IPS-NIHi11 (cell line): Measurements from ENCODE around the gene TGFBR3.
A peak's percentile ranks its signal among the peaks of the same experiment; 100 is the strongest.
"Not testable (repeated sequence)": the region's sequence is repeated elsewhere in the genome, so short reads cannot be mapped to it uniquely, and the experiment has no call there.

Source experiments
- DNase-seq: peaks from one replicate; pipeline ENCODE4 v3.0.0; 2012; ENCODE audit warnings: mixed read lengths, low spot score

TGFBR3 gene

DNA sequence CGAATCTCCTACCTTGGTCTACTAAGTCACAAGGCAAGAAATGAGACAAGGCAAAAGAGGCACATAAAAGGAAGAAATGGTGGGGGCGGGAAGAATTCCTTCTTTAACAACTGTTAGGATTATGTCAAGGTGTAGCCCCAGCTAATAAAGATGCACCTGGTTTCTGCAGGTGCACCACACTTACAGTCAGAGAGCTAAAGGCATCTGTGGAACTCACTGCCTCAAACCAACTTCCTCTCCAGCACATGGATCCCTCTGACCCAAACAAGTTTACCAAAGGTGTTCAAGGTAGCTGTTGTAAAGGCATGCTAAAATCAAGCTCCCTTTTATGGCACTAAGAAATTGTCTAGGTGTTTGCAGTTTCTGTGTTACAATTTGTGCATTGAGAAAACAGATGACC lies 38.1 kb downstream of the TGFBR3 start:
- no peak for DNase-seq

- DNase-seq = no peak
Measured at GRCh38 chr1:91846639-91847013, 39.3 kb downstream of the TGFBR3 start.

- DNase-seq = peak; percentile 39
Measured at GRCh38 chr1:91846007-91846638, 39.8 kb downstream of the TGFBR3 start.

DNA sequence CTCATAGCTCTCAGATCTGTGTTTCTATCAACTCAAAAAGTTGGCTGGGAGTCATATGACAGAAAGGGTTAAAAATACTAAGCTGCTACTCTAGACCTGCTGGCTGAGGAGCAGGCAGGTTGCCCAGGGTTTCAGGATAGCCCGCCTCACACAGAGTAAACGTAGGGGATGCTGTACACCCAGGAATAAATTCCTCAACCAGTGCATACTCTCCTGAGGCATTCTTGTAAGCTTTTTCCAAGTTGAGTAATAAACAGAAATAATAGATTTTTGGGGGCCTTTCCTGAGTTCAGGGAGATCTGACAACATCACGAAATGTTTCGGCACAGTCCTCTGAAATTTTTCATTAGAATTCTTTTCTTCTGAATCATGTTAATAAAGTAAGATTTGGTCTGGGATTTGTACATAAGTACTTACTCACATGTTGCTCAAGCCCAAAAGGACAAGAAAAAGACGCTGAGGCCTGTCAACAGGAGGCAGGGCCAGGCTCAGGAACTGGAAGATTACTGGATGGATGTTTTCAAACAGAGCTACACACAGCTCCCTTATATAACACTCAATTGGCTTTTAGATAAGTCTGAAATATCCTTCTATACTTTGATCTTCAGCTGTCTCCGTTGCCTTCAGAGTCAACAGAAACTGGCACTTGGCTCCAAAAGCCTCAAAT lies 41.0 kb downstream of the TGFBR3 start:
- no peak for DNase-seq

GRCh38 chr1:91843843-91844242 lies 42.1 kb downstream of the TGFBR3 start:
- DNase-seq = no peak

DNA sequence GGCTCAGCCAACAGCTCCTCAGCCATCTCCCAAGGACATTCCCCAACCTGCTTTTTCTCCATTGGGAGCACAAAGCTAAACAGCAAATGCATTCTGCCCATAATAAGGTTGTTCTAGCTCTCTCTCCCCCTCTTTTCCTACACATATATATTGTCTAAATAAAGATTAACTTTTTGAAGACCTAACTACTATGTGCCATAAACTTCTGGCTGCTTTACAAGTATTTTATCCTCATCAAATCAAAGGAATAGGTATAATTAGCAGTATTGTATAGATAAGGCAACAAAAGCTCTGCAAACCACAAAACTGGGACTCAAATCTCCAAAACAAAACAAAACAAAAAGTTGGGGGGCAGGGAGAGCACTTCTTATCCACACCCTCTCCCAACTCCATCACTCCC lies 43.4 kb downstream of the TGFBR3 start:
- DNase-seq = no peak

DNA sequence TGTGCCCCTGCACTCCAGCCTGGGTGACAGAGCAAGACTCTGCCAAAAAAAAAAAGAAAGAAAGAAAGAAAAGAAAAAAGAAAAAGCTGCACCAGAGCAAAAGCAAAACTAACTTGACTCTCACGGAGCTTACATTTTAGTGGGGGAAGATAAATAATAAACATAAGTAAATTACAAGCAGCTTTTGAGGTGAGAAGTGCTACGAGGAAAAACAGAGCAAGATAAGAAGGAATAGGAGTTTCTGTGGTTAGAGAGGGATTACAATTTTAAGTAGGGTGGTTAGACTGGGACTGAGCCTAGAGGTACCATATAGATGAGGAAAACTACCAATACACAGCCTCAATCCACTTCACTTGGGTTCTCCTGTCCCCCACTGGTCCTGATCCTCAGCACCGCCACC lies 43.9 kb downstream of the TGFBR3 start:
- no peak for DNase-seq

- not testable (repeated sequence) for DNase-seq
Measured at GRCh38 chr1:91840276-91840675, 45.7 kb downstream of the TGFBR3 start.

DNA sequence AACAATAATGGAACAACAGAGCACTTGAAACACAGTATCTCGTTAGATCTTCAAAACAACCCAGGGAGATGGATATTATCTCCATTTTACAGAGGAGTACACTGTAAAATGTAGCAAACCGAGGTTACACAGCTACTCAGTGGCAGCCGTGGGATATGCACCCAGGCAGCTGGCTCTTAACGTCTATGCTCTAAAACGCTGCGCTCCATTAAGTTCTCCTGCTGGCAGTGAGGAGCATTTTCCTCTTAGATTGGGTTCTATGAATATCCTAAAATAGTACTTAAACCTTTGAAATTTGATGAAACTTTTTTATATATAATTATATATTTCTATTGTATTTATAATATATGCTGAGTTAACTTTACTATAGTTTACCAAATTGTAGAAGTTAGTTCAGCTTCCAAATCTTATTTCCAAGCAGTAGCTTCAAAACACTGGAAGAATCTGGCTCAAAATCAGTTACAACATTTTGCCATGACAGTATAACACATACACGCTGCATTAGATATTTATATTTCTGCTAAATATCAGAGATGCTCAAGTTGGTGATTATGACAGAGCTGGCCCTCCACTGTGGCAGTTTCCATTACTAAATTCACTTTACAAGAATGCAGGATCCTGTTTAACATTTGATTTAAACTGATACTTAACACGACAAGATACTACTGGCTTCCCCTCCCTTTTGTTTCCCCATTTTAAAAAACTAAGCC lies 49.5 kb downstream of the TGFBR3 start:
- no peak for DNase-seq

- no peak for DNase-seq
Measured at GRCh38 chr1:91835087-91835521, 50.8 kb downstream of the TGFBR3 start.

DNA sequence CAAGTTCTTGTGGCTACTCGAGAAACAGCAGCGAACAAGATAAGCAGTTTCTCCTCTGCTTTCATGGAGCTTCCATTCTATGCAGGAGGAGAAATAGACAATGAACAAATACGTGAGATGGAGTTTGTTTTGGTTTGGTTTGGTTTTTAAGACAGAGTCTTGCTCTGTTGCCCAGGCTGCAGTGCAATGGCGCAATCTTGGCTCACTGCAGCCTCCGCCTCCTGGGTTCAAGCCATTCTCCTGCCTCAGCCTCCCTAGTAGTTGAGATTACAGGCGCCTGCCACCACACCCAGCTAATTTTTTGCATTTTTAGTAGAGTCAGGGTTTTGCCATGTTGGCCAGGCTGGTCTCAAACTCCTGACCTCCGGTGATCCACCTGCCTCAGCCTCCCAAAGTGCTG lies 51.4 kb downstream of the TGFBR3 start:
- DNase-seq = not testable (repeated sequence)

- DNase-seq = no peak
Measured at GRCh38 chr1:91833946-91834345, 52.0 kb downstream of the TGFBR3 start.

- DNase-seq = no peak
Measured at GRCh38 chr1:91831132-91831930, 54.6 kb downstream of the TGFBR3 start.

- DNase-seq = no peak
Measured at GRCh38 chr1:91830242-91831131, 55.5 kb downstream of the TGFBR3 start.

DNA sequence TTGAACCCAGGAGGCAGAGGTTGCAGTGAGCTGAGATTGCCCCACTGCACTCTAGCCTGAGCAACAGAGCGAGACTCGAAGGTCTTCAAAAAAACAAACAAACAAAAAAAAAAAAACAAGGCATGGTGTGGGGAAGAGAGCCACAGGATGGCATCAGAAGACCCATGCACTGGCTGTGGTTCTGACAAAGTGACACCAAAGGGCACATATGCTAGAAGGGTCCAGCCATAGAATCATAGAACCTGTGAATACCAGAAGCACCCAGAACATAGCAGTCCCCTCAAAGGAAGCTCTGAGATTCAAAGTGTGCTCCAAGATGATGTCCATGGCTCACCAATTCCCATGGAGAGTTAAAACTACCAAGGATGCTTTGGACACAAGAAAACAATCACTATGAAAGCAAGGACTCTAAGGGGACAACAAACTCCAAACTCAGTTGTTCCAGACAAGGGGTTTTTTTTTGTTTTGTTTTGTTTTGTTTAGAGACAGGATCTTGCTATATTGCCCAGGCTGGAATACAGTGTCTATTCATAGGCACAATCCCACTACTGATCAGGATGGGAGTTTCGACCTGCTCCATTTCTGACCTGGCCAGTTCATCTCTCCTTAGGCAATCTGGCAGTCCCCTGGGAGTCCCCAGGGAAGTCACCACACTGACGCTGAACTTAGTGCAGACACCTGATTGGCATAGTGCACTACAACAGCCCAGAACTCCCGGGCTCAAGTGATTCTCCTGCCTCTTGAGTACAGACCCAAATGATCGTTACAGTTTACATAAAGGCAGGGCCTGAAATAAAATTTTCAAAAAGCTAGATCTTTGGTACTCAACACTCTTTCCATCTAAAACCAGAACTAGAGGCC lies 56.4 kb downstream of the TGFBR3 start:
- DNase-seq = no peak

DNA sequence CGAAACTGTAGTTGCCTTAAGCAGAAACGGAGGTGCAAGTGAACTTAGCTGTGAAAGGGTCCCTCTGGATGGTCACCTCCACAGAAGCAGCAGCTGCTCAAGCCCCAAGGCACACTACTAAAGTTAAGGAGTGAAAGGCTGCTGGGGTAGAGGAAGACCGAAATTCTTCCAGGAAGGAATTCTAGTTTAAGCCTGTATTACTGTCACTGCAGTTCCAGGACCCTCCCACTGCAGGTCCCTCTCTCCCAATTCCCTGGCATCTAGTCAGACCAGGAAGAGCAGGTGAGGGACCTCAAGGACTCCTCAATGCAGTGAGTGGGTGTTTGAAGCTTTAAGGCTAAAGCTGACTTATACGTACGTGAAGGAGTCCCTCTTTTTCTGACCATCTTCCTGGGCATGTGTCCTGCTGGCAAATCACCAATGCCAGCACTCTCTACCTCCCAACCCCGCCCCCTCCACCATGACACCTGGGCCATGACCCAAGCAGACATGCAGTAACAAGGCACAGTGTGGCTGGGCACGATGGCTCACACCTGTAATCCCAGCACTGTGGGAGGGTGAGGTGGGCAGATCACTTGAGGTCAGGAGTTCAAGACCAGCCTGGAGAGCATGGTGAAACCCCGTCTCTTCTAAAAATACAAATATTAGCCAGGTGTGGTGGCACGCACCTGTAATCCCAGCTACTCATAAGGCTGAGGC lies 57.2 kb downstream of the TGFBR3 start:
- DNase-seq = no peak

DNA sequence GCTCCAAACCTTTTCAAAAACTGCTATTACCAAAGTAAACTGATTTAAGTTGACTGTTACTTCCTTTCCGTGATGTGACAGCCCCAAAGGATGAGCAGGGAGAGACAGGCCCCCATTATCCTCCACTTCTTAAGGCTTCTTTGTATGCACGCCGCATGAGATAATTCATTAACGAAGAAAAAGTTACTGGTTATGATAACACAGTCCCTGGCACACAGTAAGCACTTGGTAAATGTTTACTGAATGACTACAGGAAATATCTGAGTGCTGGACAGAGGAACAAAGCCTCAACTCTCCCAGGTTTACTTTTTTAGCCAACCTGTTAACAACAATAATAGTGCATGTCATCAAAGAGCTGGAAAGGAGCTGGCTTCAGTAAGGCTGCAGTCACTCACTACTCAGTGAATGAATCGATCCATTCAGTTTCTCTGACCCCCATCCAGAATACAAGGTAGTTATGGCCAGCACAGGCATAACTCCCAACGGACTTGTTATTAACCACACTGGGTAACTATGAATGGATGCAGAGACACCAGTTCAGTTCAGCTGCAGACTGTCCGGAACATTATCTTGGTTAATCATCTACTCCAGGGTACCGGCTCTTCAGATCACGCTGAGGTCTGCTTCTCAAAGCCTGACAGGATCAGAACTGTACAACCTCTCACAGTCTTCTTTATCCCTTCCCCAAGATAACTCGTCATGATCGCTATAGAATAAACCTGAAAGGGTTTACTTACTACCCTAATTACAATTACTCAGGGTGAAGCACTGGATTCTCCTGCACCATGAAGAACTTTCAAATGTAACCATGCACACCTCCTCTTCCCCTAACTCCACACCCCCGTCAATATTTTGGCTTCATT lies 58.3 kb downstream of the TGFBR3 start:
- no peak for DNase-seq

GRCh38 chr1:91827087-91827458 lies 58.9 kb downstream of the TGFBR3 start:
- DNase-seq = no peak

- DNase-seq = no peak
Measured at GRCh38 chr1:91826649-91827048, 59.3 kb downstream of the TGFBR3 start.
